SK-N-SH treated with all-trans-retinoic acid at 6 μM for 48 hours (cell line): ENCODE data around the gene HIGD1B.

Source experiments
- ATAC-seq: fragments of 200-7000 bp; cut with Tn5 transposase; 3 replicates; pipeline ENCODE4 v1.9.1; 2020; ENCODE audit warnings: mild to moderate bottlenecking, moderate library complexity
- ARNTL ChIP-seq: fragments of 450-650 bp; formaldehyde crosslinking; IDR thresholded peaks from 2 replicates; pipeline ENCODE4 v1.5.0; 2020; ENCODE audit warnings: low read depth, mild to moderate bottlenecking, moderate library complexity, borderline replicate concordance
- BACH2 ChIP-seq: fragments of 250-450 bp; sonication (Bioruptor Pico); IDR thresholded peaks from 2 replicates; pipeline ENCODE4 v1.9.0; 2021; ENCODE audit warnings: mild to moderate bottlenecking, borderline replicate concordance
- CREB5 ChIP-seq: fragments of 250-450 bp; sonication (Bioruptor Pico); IDR thresholded peaks from 2 replicates; pipeline ENCODE4 v1.5.1; 2020; ENCODE audit warnings: low read depth, mild to moderate bottlenecking, moderate library complexity
- CSDC2 ChIP-seq: fragments of 250-450 bp; sonication (Bioruptor Pico); IDR thresholded peaks from 2 replicates; pipeline ENCODE4 v1.5.0; 2020; ENCODE audit warnings: mild to moderate bottlenecking, moderate library complexity
- CSRNP3 ChIP-seq: fragments of 250-450 bp; sonication (Bioruptor Pico); IDR thresholded peaks from 2 replicates; pipeline ENCODE4 v1.5.1; 2021; ENCODE audit warnings: mild to moderate bottlenecking, moderate library complexity
- ESRRG ChIP-seq: fragments of 250-450 bp; sonication (Bioruptor Pico); IDR thresholded peaks from 2 replicates; pipeline ENCODE4 v1.6.1; 2021; ENCODE audit warnings: mild to moderate bottlenecking
- GLIS3 ChIP-seq: fragments of 250-450 bp; sonication (Bioruptor Pico); IDR thresholded peaks from 2 replicates; pipeline ENCODE4 v1.5.0; 2020; ENCODE audit warnings: mild to moderate bottlenecking, moderate library complexity
- ISL1 ChIP-seq: fragments of 250-450 bp; sonication (Bioruptor Pico); IDR thresholded peaks from 2 replicates; pipeline ENCODE4 v2.1.2; 2022; ENCODE audit warnings: mild to moderate bottlenecking, moderate library complexity
- OSR1 ChIP-seq: fragments of 250-450 bp; sonication (Bioruptor Pico); IDR thresholded peaks from 2 replicates; pipeline ENCODE4 v1.8.0; 2022; ENCODE audit warnings: moderate library complexity, mild to moderate bottlenecking, inconsistent platforms
- PATZ1 ChIP-seq: fragments of 250-450 bp; sonication (Bioruptor Pico); IDR thresholded peaks from 2 replicates; pipeline ENCODE4 v1.8.0; 2020; ENCODE audit warnings: mild to moderate bottlenecking, moderate library complexity, borderline replicate concordance
- POU6F1 ChIP-seq: fragments of 250-450 bp; sonication (Bioruptor Pico); IDR thresholded peaks from 2 replicates; pipeline ENCODE4 v1.8.0; 2021; ENCODE audit warnings: low read depth, mild to moderate bottlenecking, moderate library complexity, borderline replicate concordance
- PPARA ChIP-seq: fragments of 250-450 bp; sonication (Bioruptor Pico); IDR thresholded peaks from 2 replicates; pipeline ENCODE4 v1.5.0; 2020; ENCODE audit warnings: mild to moderate bottlenecking, borderline replicate concordance
- RARB ChIP-seq: fragments of 250-450 bp; sonication (Bioruptor Pico); IDR thresholded peaks from 2 replicates; pipeline ENCODE4 v1.8.0; 2021; ENCODE audit warnings: mild to moderate bottlenecking, moderate library complexity
- SNAI2 ChIP-seq: fragments of 250-450 bp; sonication (Bioruptor Pico); IDR thresholded peaks from 2 replicates; pipeline ENCODE4 v1.5.0; 2020; ENCODE audit warnings: mild to moderate bottlenecking, moderate library complexity
- TSHZ2 ChIP-seq: fragments of 250-450 bp; sonication (Bioruptor Pico); IDR thresholded peaks from 2 replicates; pipeline ENCODE4 v1.5.0; 2020; ENCODE audit warnings: mild to moderate bottlenecking, moderate library complexity
- ZC3H10 ChIP-seq: fragments of 250-450 bp; sonication (Bioruptor Pico); IDR thresholded peaks from 2 replicates; pipeline ENCODE4 v1.5.1; 2021; ENCODE audit warnings: mild to moderate bottlenecking, moderate library complexity
- ZFP3 ChIP-seq: fragments of 250-450 bp; sonication (Bioruptor Pico); IDR thresholded peaks from 2 replicates; pipeline ENCODE4 v1.5.0; 2020; ENCODE audit warnings: mild to moderate bottlenecking, moderate library complexity
- ZFP30 ChIP-seq: fragments of 450-650 bp; formaldehyde crosslinking; IDR thresholded peaks from 2 replicates; pipeline ENCODE4 v1.5.0; 2022; ENCODE audit warnings: mild to moderate bottlenecking, moderate library complexity
- ZNF70 ChIP-seq: fragments of 450-650 bp; formaldehyde crosslinking; IDR thresholded peaks from 2 replicates; pipeline ENCODE4 v1.5.0; 2020; ENCODE audit warnings: mild to moderate bottlenecking, moderate library complexity
- ZNF8 ChIP-seq: fragments of 450-650 bp; formaldehyde crosslinking; IDR thresholded peaks from 2 replicates; pipeline ENCODE4 v1.5.0; 2020; ENCODE audit warnings: mild to moderate bottlenecking, moderate library complexity

The HIGD1B gene

GRCh38 chr17:44881145-44881544, 33.5 kb downstream of the HIGD1B start:
- TF ChIP-seq ZNF70 (CRISPR knock-in tag) (no peak), ZFP30 (CRISPR knock-in tag) (no peak), OSR1 (CRISPR knock-in tag) (no peak), ZFP3 (CRISPR knock-in tag) (no peak), BACH2 (CRISPR knock-in tag) (no peak), PPARA (no peak), ESRRG (CRISPR knock-in tag) (no peak), ZNF8 (no peak), GLIS3 (CRISPR knock-in tag) (no peak), RARB (CRISPR knock-in tag) (no peak), POU6F1 (CRISPR knock-in tag) (no peak), ISL1 (CRISPR knock-in tag) (no peak), ARNTL (CRISPR knock-in tag) (no peak), CREB5 (CRISPR knock-in tag) (no peak), CSRNP3 (CRISPR knock-in tag) (no peak), ZC3H10 (CRISPR knock-in tag) (no peak)
- ATAC-seq, result no peak

- no peak for TF ChIP-seq SNAI2 (CRISPR knock-in tag)
- TF ChIP-seq ESRRG (CRISPR knock-in tag), result no peak
- TF ChIP-seq PPARA, result no peak
- TF ChIP-seq ZNF70 (CRISPR knock-in tag), result no peak
- TF ChIP-seq ZFP30 (CRISPR knock-in tag), result no peak
- no peak for TF ChIP-seq ISL1 (CRISPR knock-in tag)
- TF ChIP-seq ARNTL (CRISPR knock-in tag), result no peak
- TF ChIP-seq RARB (CRISPR knock-in tag), result no peak
- TF ChIP-seq, all 23 proteins: peak for 0
- no peak for ATAC-seq
Observed at GRCh38 chr17:44884941-44885340, 37.3 kb downstream of the HIGD1B start.

- ATAC-seq, result no peak
- no peak for TF ChIP-seq PATZ1 (CRISPR knock-in tag)
- no peak for TF ChIP-seq CSDC2 (CRISPR knock-in tag)
- no peak for TF ChIP-seq ZNF8
- TF ChIP-seq BACH2 (CRISPR knock-in tag), result no peak
- no peak for TF ChIP-seq TSHZ2 (CRISPR knock-in tag)
- TF ChIP-seq ISL1 (CRISPR knock-in tag), result no peak
- no peak for TF ChIP-seq CREB5 (CRISPR knock-in tag)
- no peak for TF ChIP-seq ARNTL (CRISPR knock-in tag)
- TF ChIP-seq OSR1 (CRISPR knock-in tag), result no peak
- no peak for TF ChIP-seq RARB (CRISPR knock-in tag)
- TF ChIP-seq ZFP30 (CRISPR knock-in tag), result no peak
Observed at GRCh38 chr17:44887016-44887415, 39.3 kb downstream of the HIGD1B start.
